ENCODE measurements around the gene GAGE12J. TPM values are rescaled to one million over a fixed set of nuclear protein-coding genes. Genes with fewer than 3 reads are reported as not detected.
A peak's percentile ranks its signal among the peaks of the same experiment; 100 is the strongest.
"Not testable (repeated sequence)": the region's sequence is repeated elsewhere in the genome, so short reads cannot be mapped to it uniquely, and the experiment has no call there.

The GAGE12J gene
- polyA plus RNA-seq: not detected
- long read RNA-seq, donor 1: 0 reads
- long read RNA-seq, donor 2: 0 reads
- long read RNA-seq, donor 3: 0 reads
- long read RNA-seq, donor 4: 0 reads
- long read RNA-seq, donor 5: 0 reads
- long read RNA-seq, donor 6: 0 reads
- long read RNA-seq, donor 7: 0 reads
- long read RNA-seq, donor 8: 0 reads
- long read RNA-seq, donor 9: 0 reads
- long read RNA-seq, donor 10: 0 reads

GRCh38 chrX:49321737-49322136 is at the start of gene GAGE12J:
TSS of gene GAGE12J (plus strand) at chrX:49322037. CDS start at chrX:49323194, 1,157 bp downstream.
- not testable (repeated sequence) for DNase-seq; H3K4me3 ChIP-seq (ENCODE audit: low read depth in 1 of 3, low read length in 3 of 3); H3K9me3 ChIP-seq (ENCODE audit: control insufficient read depth in 2 of 2, insufficient read depth in 1 of 2, low read depth in 1 of 2, low read length in 1 of 2); H3K36me3 ChIP-seq (ENCODE audit: control insufficient read depth in 3 of 3, insufficient read depth in 2 of 3, low read depth in 1 of 3, low read length in 3 of 3); H3K27me3 ChIP-seq (ENCODE audit: control insufficient read depth in 3 of 3, insufficient read depth in 3 of 3, low read length in 3 of 3); FAIRE-seq; H3K4me1 ChIP-seq (ENCODE audit: control insufficient read depth in 3 of 3, insufficient read depth in 2 of 3, low read depth in 1 of 3, low read length in 2 of 3); H3K27ac ChIP-seq (ENCODE audit: low read depth in 1 of 3, low read length in 2 of 3)
- WGBS, 3 donors: no CpG with 5 or more reads among the region's 16 CpGs

DNA sequence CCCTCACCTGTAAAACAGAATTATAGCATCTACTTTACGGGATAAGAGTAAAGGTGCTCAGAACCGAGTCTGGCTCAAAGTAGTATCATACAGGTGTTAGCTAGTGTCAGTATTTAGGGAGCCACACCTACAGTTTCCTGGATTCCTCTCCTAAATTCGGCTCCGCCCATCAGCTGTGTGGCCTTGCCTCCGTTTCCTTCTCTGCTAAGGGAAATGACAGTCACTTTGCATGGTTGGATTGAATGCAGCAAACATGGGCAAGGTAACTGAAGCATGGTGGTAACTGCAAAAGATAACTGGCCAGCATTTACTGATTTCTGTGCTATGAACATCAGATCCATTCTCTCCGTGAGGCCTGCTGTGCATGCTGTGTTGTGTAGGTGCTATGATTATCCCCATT is 49.4 kb upstream of the GAGE12J start:
- no peak overlapping the region for H3K27ac ChIP-seq (ENCODE audit: low read depth in 1 of 3, low read length in 2 of 3)
- no peak for DNase-seq
- 49 to 57% (median 51%) methylated on average over 6 of the region's 6 CpGs for WGBS, 3 donors

DNA sequence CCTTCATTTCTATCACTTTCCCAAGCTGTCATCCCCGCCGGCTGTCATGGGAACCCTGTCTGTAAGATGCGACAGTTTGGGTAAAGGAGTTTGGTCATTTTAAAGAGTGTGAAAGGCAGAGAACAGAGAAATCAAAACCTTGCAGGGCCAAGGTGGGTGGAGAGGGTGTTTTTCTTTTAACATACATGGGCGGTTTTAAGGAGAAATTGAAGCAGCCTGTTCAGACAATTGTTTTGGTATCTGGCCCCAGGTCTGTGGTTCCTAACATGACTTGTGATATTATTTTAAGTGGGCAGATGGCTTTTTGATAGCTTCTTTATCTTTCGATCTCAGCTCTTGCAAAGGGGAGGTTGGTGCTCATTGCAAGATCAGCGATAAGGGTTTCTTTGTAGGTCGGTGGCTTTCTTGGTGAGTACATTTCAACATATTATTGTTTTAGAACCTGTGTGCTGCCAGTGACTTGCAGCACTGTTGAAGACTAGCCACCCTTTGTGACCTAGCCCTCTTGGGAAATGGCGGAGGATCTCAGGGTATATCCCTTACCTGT is 48.6 kb upstream of the GAGE12J start:
- Histone ChIP-seq H3K4me1 (ENCODE audit: control insufficient read depth in 3 of 3, insufficient read depth in 2 of 3, low read depth in 1 of 3, low read length in 2 of 3) (peaks cover 0 to 5% (median 5%) of the 10 kb centered on the region in 3 donors), H3K36me3 (ENCODE audit: control insufficient read depth in 3 of 3, insufficient read depth in 2 of 3, low read depth in 1 of 3, low read length in 3 of 3) (peaks cover 0 to 4% (median 0%) of the 10 kb centered on the region in 3 donors), H3K4me3 (ENCODE audit: low read depth in 1 of 3, low read length in 3 of 3) (no peak overlapping the region), H3K27me3 (ENCODE audit: control insufficient read depth in 3 of 3, insufficient read depth in 3 of 3, low read length in 3 of 3) (no peaks in the 10 kb centered on the region), H3K27ac (ENCODE audit: low read depth in 1 of 3, low read length in 2 of 3) (no peak overlapping the region), H3K9me3 (ENCODE audit: control insufficient read depth in 2 of 2, insufficient read depth in 1 of 2, low read depth in 1 of 2, low read length in 1 of 2) (no peaks in the 10 kb centered on the region)
- 74 to 87% (median 78%) methylated on average over 8 of the region's 8 CpGs for WGBS, 3 donors
- FAIRE-seq (no peak), DNase-seq (peak in 1 of 2 donors; percentile 45)

More for the DNA sequence above, 49.4 kb upstream of the GAGE12J start:
- Histone ChIP-seq H3K27me3 (ENCODE audit: control insufficient read depth in 3 of 3, insufficient read depth in 3 of 3, low read length in 3 of 3) (no peaks in the 10 kb centered on the region), H3K4me1 (ENCODE audit: control insufficient read depth in 3 of 3, insufficient read depth in 2 of 3, low read depth in 1 of 3, low read length in 2 of 3) (peaks cover 0 to 5% (median 5%) of the 10 kb centered on the region in 3 donors), H3K4me3 (ENCODE audit: low read depth in 1 of 3, low read length in 3 of 3) (no peak overlapping the region), H3K9me3 (ENCODE audit: control insufficient read depth in 2 of 2, insufficient read depth in 1 of 2, low read depth in 1 of 2, low read length in 1 of 2) (no peaks in the 10 kb centered on the region), H3K36me3 (ENCODE audit: control insufficient read depth in 3 of 3, insufficient read depth in 2 of 3, low read depth in 1 of 3, low read length in 3 of 3) (peaks cover 0 to 4% (median 0%) of the 10 kb centered on the region in 3 donors)
- FAIRE-seq: no peak

GRCh38 chrX:49276207-49276606 is 45.6 kb upstream of the GAGE12J start:
- Histone ChIP-seq H3K36me3 (ENCODE audit: control insufficient read depth in 3 of 3, insufficient read depth in 2 of 3, low read depth in 1 of 3, low read length in 3 of 3) (no peaks in the 10 kb centered on the region), H3K4me1 (ENCODE audit: control insufficient read depth in 3 of 3, insufficient read depth in 2 of 3, low read depth in 1 of 3, low read length in 2 of 3) (peaks cover 0 to 2% (median 0%) of the 10 kb centered on the region in 3 donors), H3K27me3 (ENCODE audit: control insufficient read depth in 3 of 3, insufficient read depth in 3 of 3, low read length in 3 of 3) (no peaks in the 10 kb centered on the region), H3K4me3 (ENCODE audit: low read depth in 1 of 3, low read length in 3 of 3) (no peak overlapping the region), H3K9me3 (ENCODE audit: control insufficient read depth in 2 of 2, insufficient read depth in 1 of 2, low read depth in 1 of 2, low read length in 1 of 2) (no peaks in the 10 kb centered on the region), H3K27ac (ENCODE audit: low read depth in 1 of 3, low read length in 2 of 3) (no peak overlapping the region)
- WGBS, 3 donors: 44 to 64% (median 60%) methylated on average over 1 of the region's 1 CpG
- FAIRE-seq: no peak
- DNase-seq: no peak

GRCh38 chrX:49276671-49277534 is 44.9 kb upstream of the GAGE12J start:
- FAIRE-seq (no peak), DNase-seq (no peak)
- Histone ChIP-seq H3K9me3 (ENCODE audit: control insufficient read depth in 2 of 2, insufficient read depth in 1 of 2, low read depth in 1 of 2, low read length in 1 of 2) (no peaks in the 10 kb centered on the region), H3K36me3 (ENCODE audit: control insufficient read depth in 3 of 3, insufficient read depth in 2 of 3, low read depth in 1 of 3, low read length in 3 of 3) (no peaks in the 10 kb centered on the region), H3K27ac (ENCODE audit: low read depth in 1 of 3, low read length in 2 of 3) (no peak overlapping the region), H3K27me3 (ENCODE audit: control insufficient read depth in 3 of 3, insufficient read depth in 3 of 3, low read length in 3 of 3) (no peaks in the 10 kb centered on the region), H3K4me3 (ENCODE audit: low read depth in 1 of 3, low read length in 3 of 3) (no peak overlapping the region), H3K4me1 (ENCODE audit: control insufficient read depth in 3 of 3, insufficient read depth in 2 of 3, low read depth in 1 of 3, low read length in 2 of 3) (peaks cover 0 to 2% (median 0%) of the 10 kb centered on the region in 3 donors)
- 65 to 77% (median 67%) methylated on average over 17 to 19 of the region's 19 CpGs for WGBS, 3 donors

- Histone ChIP-seq H3K27me3 (ENCODE audit: control insufficient read depth in 3 of 3, insufficient read depth in 3 of 3, low read length in 3 of 3) (no peaks in the 10 kb centered on the region), H3K9me3 (ENCODE audit: control insufficient read depth in 2 of 2, insufficient read depth in 1 of 2, low read depth in 1 of 2, low read length in 1 of 2) (no peaks in the 10 kb centered on the region), H3K4me1 (ENCODE audit: control insufficient read depth in 3 of 3, insufficient read depth in 2 of 3, low read depth in 1 of 3, low read length in 2 of 3) (peaks cover 0 to 2% (median 0%) of the 10 kb centered on the region in 3 donors), H3K27ac (ENCODE audit: low read depth in 1 of 3, low read length in 2 of 3) (no peak overlapping the region), H3K4me3 (ENCODE audit: low read depth in 1 of 3, low read length in 3 of 3) (no peak overlapping the region), H3K36me3 (ENCODE audit: control insufficient read depth in 3 of 3, insufficient read depth in 2 of 3, low read depth in 1 of 3, low read length in 3 of 3) (no peaks in the 10 kb centered on the region)
- DNase-seq: no peak
- no peak for FAIRE-seq
- WGBS, 3 donors: 61 to 69% (median 67%) methylated on average over 3 of the region's 3 CpGs
These were observed 44.4 kb upstream of the GAGE12J start for GRCh38 chrX:49277535-49277830.

GRCh38 chrX:49278081-49278480 is 43.8 kb upstream of the GAGE12J start:
- DNase-seq: no peak
- FAIRE-seq: no peak
- no peaks in the 10 kb centered on the region for H3K36me3 ChIP-seq (ENCODE audit: control insufficient read depth in 3 of 3, insufficient read depth in 2 of 3, low read depth in 1 of 3, low read length in 3 of 3)
- no peak overlapping the region for H3K4me3 ChIP-seq (ENCODE audit: low read depth in 1 of 3, low read length in 3 of 3)
- no peak overlapping the region for H3K27ac ChIP-seq (ENCODE audit: low read depth in 1 of 3, low read length in 2 of 3)
- 84 to 93% (median 85%) methylated on average over 3 of the region's 3 CpGs for WGBS, 3 donors
- peaks cover 0 to 2% (median 0%) of the 10 kb centered on the region in 3 donors for H3K4me1 ChIP-seq (ENCODE audit: control insufficient read depth in 3 of 3, insufficient read depth in 2 of 3, low read depth in 1 of 3, low read length in 2 of 3)
- no peaks in the 10 kb centered on the region for H3K27me3 ChIP-seq (ENCODE audit: control insufficient read depth in 3 of 3, insufficient read depth in 3 of 3, low read length in 3 of 3)
- H3K9me3 ChIP-seq (ENCODE audit: control insufficient read depth in 2 of 2, insufficient read depth in 1 of 2, low read depth in 1 of 2, low read length in 1 of 2): no peaks in the 10 kb centered on the region

- WGBS, 3 donors: 31 to 41% (median 33%) methylated on average over 11 of the region's 11 CpGs
- Histone ChIP-seq H3K36me3 (ENCODE audit: control insufficient read depth in 3 of 3, insufficient read depth in 2 of 3, low read depth in 1 of 3, low read length in 3 of 3) (peaks cover 0 to 3% (median 0%) of the 10 kb centered on the region in 3 donors), H3K9me3 (ENCODE audit: control insufficient read depth in 2 of 2, insufficient read depth in 1 of 2, low read depth in 1 of 2, low read length in 1 of 2) (no peaks in the 10 kb centered on the region), H3K27ac (ENCODE audit: low read depth in 1 of 3, low read length in 2 of 3) (no peak overlapping the region), H3K27me3 (ENCODE audit: control insufficient read depth in 3 of 3, insufficient read depth in 3 of 3, low read length in 3 of 3) (no peaks in the 10 kb centered on the region), H3K4me3 (ENCODE audit: low read depth in 1 of 3, low read length in 3 of 3) (no peak overlapping the region), H3K4me1 (ENCODE audit: control insufficient read depth in 3 of 3, insufficient read depth in 2 of 3, low read depth in 1 of 3, low read length in 2 of 3) (no peaks in the 10 kb centered on the region)
- FAIRE-seq (no peak), DNase-seq (peak in 1 of 2 donors; percentile 14)
These were observed 39.2 kb upstream of the GAGE12J start for GRCh38 chrX:49282647-49283011.
